GM12878 (cell line): Measurements from ENCODE around the gene TMEM18. TPM values are rescaled to one million over a fixed set of nuclear protein-coding genes. Genes with fewer than 3 reads are reported as not detected.
A peak's percentile ranks its signal among the peaks of the same experiment; 100 is the strongest.

Experiments used
- ATAC-seq: fragments of 200-7000 bp; cut with Tn5 transposase; 3 replicates; pipeline ENCODE4 v1.9.1; 2020; ENCODE audit warnings: mild to moderate bottlenecking, moderate library complexity
- BruUV-seq: library from RNA; stranded (reverse); fragments of 400-500 nt; replicated peaks from 2 replicates; lab custom pipeline; 2021; lab: Mats Ljungman, UMichigan
- CTCF ChIA-PET: fragments of 300-600 bp; sonication (Branson Sonifier 250); formaldehyde crosslinking; extraction: SDS; loops from one replicate; lab custom pipeline; 2021; ENCODE audit warnings: inconsistent platforms; lab: Yijun Ruan, JAX
- POLR2A ChIA-PET: fragments of 350-600 bp; formaldehyde crosslinking; extraction: SDS; loops from one replicate; lab custom pipeline; 2021; ENCODE audit warnings: inconsistent platforms; lab: Charles Lee
- RAD21 ChIA-PET: fragments of 300-600 bp; sonication (Branson Sonifier 250); formaldehyde crosslinking; loops from one replicate; lab custom pipeline; 2023; ENCODE audit warnings: antibody characterized with exemption; ENCODE audit not compliant: unreplicated experiment; lab: Charles Lee
- SMC1A ChIA-PET: fragments of 300-600 bp; sonication (Branson Sonifier 250); formaldehyde crosslinking; loops from one replicate; lab custom pipeline; 2023; ENCODE audit not compliant: unreplicated experiment, uncharacterized antibody; lab: Charles Lee
- DNase-seq: peaks from one replicate; pipeline ENCODE4 v3.0.0-alpha.2; 2011; ENCODE audit warnings: low read depth, low spot score
- FAIRE-seq: peaks from 3 replicates; lab custom pipeline; 2011; peaks lifted over from hg19 to GRCh38; lab: Jason Lieb, UNC
- H2AFZ ChIP-seq: 2 replicates; pipeline ENCODE4 v1.6.0; 2011; ENCODE audit warnings: low read depth, low read length, control low read depth; ENCODE audit not compliant: control insufficient read depth
- H3K27ac ChIP-seq: 2 replicates; pipeline ENCODE4 v1.5.1; 2011; ENCODE audit warnings: control low read depth; ENCODE audit not compliant: control insufficient read depth, insufficient read depth
- H3K27me3 ChIP-seq, 2 experiments: replicated peaks in 1 of 2; 2 replicates each; pipeline versions ENCODE4 v1.6.0 to v1.6.1; 2011; ENCODE audit warnings: low read length in 1 of 2; ENCODE audit not compliant: control insufficient read depth in 2 of 2, insufficient read depth in 2 of 2
- H3K36me3 ChIP-seq, 2 experiments: 2 replicates each; pipeline ENCODE4 v1.5.1; 2011; ENCODE audit warnings: low read length in 1 of 2; ENCODE audit not compliant: control insufficient read depth in 2 of 2, insufficient read depth in 2 of 2
- H3K4me1 ChIP-seq: 2 replicates; pipeline ENCODE4 v1.6.1; 2011; ENCODE audit warnings: mild to moderate bottlenecking, low read length, moderate library complexity, mixed read lengths; ENCODE audit not compliant: control insufficient read depth, insufficient read depth
- H3K4me2 ChIP-seq: 2 replicates; pipeline ENCODE4 v1.6.0; 2011; ENCODE audit warnings: control low read depth; ENCODE audit not compliant: control insufficient read depth, insufficient read depth
- H3K4me3 ChIP-seq: fragments of 200-600 bp; sonication (generic); 2 replicates; pipeline ENCODE4 v1.5.1; 2016
- H3K79me2 ChIP-seq: 2 replicates; pipeline ENCODE4 v1.6.0; 2011; ENCODE audit warnings: low read length; ENCODE audit not compliant: control insufficient read depth, insufficient read depth
- H3K9ac ChIP-seq: 2 replicates; pipeline ENCODE4 v1.8.0; 2011; ENCODE audit warnings: low read length, control low read depth, mixed read lengths; ENCODE audit not compliant: control insufficient read depth, insufficient read depth
- H3K9me3 ChIP-seq: replicated peaks from 3 replicates; pipeline ENCODE4 v1.5.1; 2011; ENCODE audit warnings: mild to moderate bottlenecking, low read length; ENCODE audit not compliant: control insufficient read depth, insufficient read depth
- H4K20me1 ChIP-seq: 2 replicates; pipeline ENCODE4 v1.6.0; 2011; ENCODE audit not compliant: control insufficient read depth, insufficient read depth
- ATF7 ChIP-seq: fragments of 450-650 bp; IDR thresholded peaks from 2 replicates; pipeline ENCODE4 v1.6.1; 2016; ENCODE audit warnings: low read depth, mild to moderate bottlenecking
- CBFB ChIP-seq: IDR thresholded peaks from 2 replicates; pipeline ENCODE4 v1.6.1; 2016; ENCODE audit warnings: antibody characterized with exemption, low read depth
- CUX1 ChIP-seq: IDR thresholded peaks from 2 replicates; pipeline ENCODE4 v1.6.1; 2012; ENCODE audit warnings: improper control_type of control experiment, low read depth, low read length; ENCODE audit not compliant: insufficient replicate concordance
- HCFC1 ChIP-seq: fragments of 150-350 bp; IDR thresholded peaks from 2 replicates; pipeline ENCODE4 v1.6.1; 2014; ENCODE audit warnings: low read length
- HDAC2 ChIP-seq: fragments of 200-600 bp; sonication (generic); IDR thresholded peaks from 2 replicates; pipeline ENCODE4 v1.6.1; 2017
- NFXL1 ChIP-seq: fragments of 450-650 bp; IDR thresholded peaks from 2 replicates; pipeline ENCODE4 v1.6.1; 2017; ENCODE audit warnings: antibody characterized with exemption, mild to moderate bottlenecking, borderline replicate concordance
- NR2C1 ChIP-seq: fragments of 450-650 bp; IDR thresholded peaks from 2 replicates; pipeline ENCODE4 v1.6.1; 2017; ENCODE audit warnings: antibody characterized with exemption, mild to moderate bottlenecking, moderate library complexity
- POU2F2 ChIP-seq: IDR thresholded peaks from 3 replicates; pipeline ENCODE4 v1.6.1; 2011; ENCODE audit warnings: low read depth, mild to moderate bottlenecking, low read length, borderline replicate concordance
- REST ChIP-seq: IDR thresholded peaks from 2 replicates; pipeline ENCODE4 v1.6.1; 2012; ENCODE audit warnings: mild to moderate bottlenecking, low read depth, low read length
- SUPT20H ChIP-seq: IDR thresholded peaks from 2 replicates; pipeline ENCODE4 v1.6.1; 2011; ENCODE audit warnings: low read depth, mild to moderate bottlenecking, low read length, moderate library complexity, borderline replicate concordance; ENCODE audit not compliant: control insufficient read depth
- ZBED1 ChIP-seq: IDR thresholded peaks from 2 replicates; pipeline ENCODE4 v1.6.1; 2016; ENCODE audit warnings: borderline replicate concordance
- ZNF592 ChIP-seq: fragments of 450-650 bp; IDR thresholded peaks from 2 replicates; pipeline ENCODE4 v1.6.1; 2017; ENCODE audit warnings: mild to moderate bottlenecking, moderate library complexity
- ZSCAN29 ChIP-seq: fragments of 450-650 bp; IDR thresholded peaks from 2 replicates; pipeline ENCODE4 v1.6.1; 2017; ENCODE audit warnings: mild to moderate bottlenecking, moderate library complexity
- WGBS: methylation state at CpG from one replicate; pipeline ENCODE4 v1.1.6; 2016; ENCODE audit warnings: low lambda C conversion rate; ENCODE audit not compliant: insufficient replicate concordance, insufficient coverage; ENCODE audit errors: missing lambda C conversion rate; 5-methylcytosine and 5-hydroxymethylcytosine counted together
- in situ Hi-C: fragments of 300-500 bp; cut with MboI; formaldehyde crosslinking; loops from 9 replicates; pipeline ENCODE4 v1.14.3; 2018; ENCODE audit warnings: mixed read lengths
- intact Hi-C: fragments of 100-400 bp; cut with micrococcal nuclease; formaldehyde crosslinking; loops from one replicate; pipeline ENCODE4 v1.14.2; 2022; ENCODE audit not compliant: unreplicated experiment
- polyA plus RNA-seq, 11 experiments: library from polyadenylated mRNA; depleted of rRNA in 4 of 11; unstranded in 6 of 11; stranded (reverse) in 5 of 11; fragments of >200 nt; fragmentation: Nextera tagmentation in 4 of 11; fragmentation: Illumina TruSeq in 1 of 11; extraction: Ambion mirVana in 4 of 11; extraction: Trizol in 1 of 11; gene quantifications; 1 replicate in 1 of 11; 2 replicates in 10 of 11; pipeline versions ENCODE4 v1.2.1 to v1.2.3, GENCODE V29; 2011 to 2016; ENCODE audit warnings: inconsistent platforms in 2 of 11, missing spikeins in 2 of 11, low read depth in 1 of 11
- total RNA-seq, 4 experiments: library from RNA; depleted of rRNA in 3 of 4; stranded (reverse); fragments of >200 nt in 3 of 4; fragmentation: Illumina TruSeq in 1 of 4; extraction: Trizol in 1 of 4; gene quantifications; 2 replicates each; pipeline versions ENCODE4 v1.2.1 to v1.2.3, GENCODE V29; 2013 to 2021

TMEM18 gene
- total and polyA plus RNA-seq, 10 of the 15 experiments (the other 5 are each of a cell fraction or from before 2014, with no cell fraction given), result 11.2 to 56.3 (median 26.0) TPM

GRCh38 chr2:693606-694005, 16.4 kb upstream of the TMEM18 start:
- in situ Hi-C loops, result no loop called here
- TF ChIP-seq ZNF592 (no peak), HCFC1 (no peak), CBFB (no peak), NR2C1 (no peak), ZSCAN29 (no peak), ATF7 (peak; percentile 41; the same call in 1 of the 2 replicates), POU2F2 (no peak), REST (no peak), NFXL1 (no peak), SUPT20H (no peak), HDAC2 (no peak), CUX1 (no peak), ZBED1 (no peak)

More at GRCh38 chr2:693606-694005, 16.4 kb upstream of the TMEM18 start:
- Histone ChIP-seq H3K9me3 (no peaks in the 10 kb centered on the region; the same call in 2 of the 3 replicates), H3K4me1 (peaks cover 5% of the 10 kb centered on the region; the same call in 1 of the 2 replicates), H4K20me1 (no peaks in the 10 kb centered on the region), H3K27me3 (no peaks in the 10 kb centered on the region; a peak in 1 of 4 replicates), H3K9ac (no peak overlapping the region), H3K4me3 (no peak overlapping the region), H3K79me2 (no peaks in the 10 kb centered on the region), H3K4me2 (no peak overlapping the region), H3K27ac (no peak overlapping the region), H3K36me3 (no peaks in the 10 kb centered on the region), H2AFZ (no peak overlapping the region)
- no TSS peak for BruUV-seq
- ATAC-seq (no peak; the same call in 2 of the 3 replicates), DNase-seq (no peak), FAIRE-seq (no peak)
- ChIA-PET SMC1A (no interaction called here), CTCF (no interaction called here), RAD21 (no interaction called here), POLR2A (no interaction called here)
- intact Hi-C loops, result no loop called here
- WGBS, result 66% methylated on average over 7 of the region's 7 CpGs
